ENCODE results near the gene CCHCR1. TPM values are rescaled to one million over a fixed set of nuclear protein-coding genes. Genes with fewer than 3 reads are reported as not detected.
"Not testable (repeated sequence)": the region's sequence is repeated elsewhere in the genome, so short reads cannot be mapped to it uniquely, and the experiment has no call there.

The CCHCR1 gene
- total RNA-seq, 1 donor from 2014 or later: 12.5 TPM

GRCh38 chr6:31197559-31198305 is 40.1 kb upstream of the CCHCR1 start:
- Histone ChIP-seq H3K36me3 (no peaks in the 10 kb centered on the region), H3K27ac (peak overlapping the region; percentile 98), H3K4me3 (peak overlapping the region; percentile 77), H3K9me3 (no peaks in the 10 kb centered on the region), H3K27me3 (no peaks in the 10 kb centered on the region), H3K4me1 (peaks cover 21% of the 10 kb centered on the region)
- peak; percentile 91 for ATAC-seq
- TF ChIP-seq CTCF (IDR thresholded peaks at IDR 0.05): no peak
- intact Hi-C loops (cut with DNase I): no loop called here
- DNase-seq: peak; percentile 96

GRCh38 chr6:31196251-31197022 is 38.8 kb upstream of the CCHCR1 start:
- H3K27me3 ChIP-seq; ATAC-seq; intact Hi-C loops (cut with DNase I); H3K36me3 ChIP-seq; H3K9me3 ChIP-seq: not testable (repeated sequence)
- Histone ChIP-seq H3K4me1 (peaks cover 14% of the 10 kb centered on the region), H3K4me3 (peak overlapping the region; percentile 77), H3K27ac (peak overlapping the region; percentile 98)
- peak; percentile 25 for DNase-seq

- H3K4me3 ChIP-seq; ATAC-seq; H3K27ac ChIP-seq; H3K27me3 ChIP-seq; intact Hi-C loops (cut with DNase I); H3K36me3 ChIP-seq; H3K9me3 ChIP-seq: not testable (repeated sequence)
- peaks cover 14% of the 10 kb centered on the region for H3K4me1 ChIP-seq
- DNase-seq: peak; percentile 58
These were observed 37.8 kb upstream of the CCHCR1 start for GRCh38 chr6:31195308-31195979.

GRCh38 chr6:31194061-31194834 is 36.6 kb upstream of the CCHCR1 start:
- ATAC-seq: no peak
- no peak for TF ChIP-seq CTCF (IDR thresholded peaks at IDR 0.05)
- no peaks in the 10 kb centered on the region for H3K27me3 ChIP-seq
- H3K36me3 ChIP-seq: no peaks in the 10 kb centered on the region
- intact Hi-C loops (cut with DNase I): loop anchor here (5.0 kb wide), 1 partner anchor 57 kb away; the partner anchor contains the start of gene PSORS1C2
- H3K9me3 ChIP-seq: no peaks in the 10 kb centered on the region
- peaks cover 3% of the 10 kb centered on the region for H3K4me1 ChIP-seq
- no peak for DNase-seq
- H3K4me3 ChIP-seq: no peak overlapping the region
- H3K27ac ChIP-seq: peak overlapping the region; percentile 47

GRCh38 chr6:31193206-31193605 is 35.6 kb upstream of the CCHCR1 start:
- no peak for TF ChIP-seq CTCF (IDR thresholded peaks at IDR 0.05)
- Histone ChIP-seq H3K36me3 (no peaks in the 10 kb centered on the region), H3K9me3 (no peaks in the 10 kb centered on the region), H3K27me3 (no peaks in the 10 kb centered on the region), H3K27ac (no peak overlapping the region), H3K4me3 (no peak overlapping the region), H3K4me1 (no peaks in the 10 kb centered on the region)
- peak; percentile 18 for DNase-seq
- ATAC-seq: no peak
- intact Hi-C loops (cut with DNase I): loop anchor here (5.0 kb wide), 1 partner anchor 56 kb away; the partner anchor contains the start of gene PSORS1C2

GRCh38 chr6:31192431-31193105 is 35.0 kb upstream of the CCHCR1 start:
- not testable (repeated sequence) for H3K4me3 ChIP-seq, H3K36me3 ChIP-seq, H3K9me3 ChIP-seq, H3K4me1 ChIP-seq, H3K27me3 ChIP-seq, H3K27ac ChIP-seq
- ATAC-seq: peak; percentile 71
- TF ChIP-seq CTCF (IDR thresholded peaks at IDR 0.05): peak; percentile 57
- peak; percentile 75 for DNase-seq
- intact Hi-C loops (cut with DNase I): loop anchor here (5.0 kb wide), 1 partner anchor 55 kb away; the partner anchor contains the start of gene PSORS1C2
